HG03378 (cell line): Measurements from ENCODE around the gene MEX3A.
"Not testable (repeated sequence)": the region's sequence is repeated elsewhere in the genome, so short reads cannot be mapped to it uniquely, and the experiment has no call there.

Experiments used
- ATAC-seq: cut with Tn5 transposase; IDR thresholded peaks from one replicate; pipeline ENCODE4 v1.9.1; 2021; ENCODE audit warnings: mild to moderate bottlenecking, moderate library complexity; ENCODE audit not compliant: unreplicated experiment

Gene MEX3A, protein sequence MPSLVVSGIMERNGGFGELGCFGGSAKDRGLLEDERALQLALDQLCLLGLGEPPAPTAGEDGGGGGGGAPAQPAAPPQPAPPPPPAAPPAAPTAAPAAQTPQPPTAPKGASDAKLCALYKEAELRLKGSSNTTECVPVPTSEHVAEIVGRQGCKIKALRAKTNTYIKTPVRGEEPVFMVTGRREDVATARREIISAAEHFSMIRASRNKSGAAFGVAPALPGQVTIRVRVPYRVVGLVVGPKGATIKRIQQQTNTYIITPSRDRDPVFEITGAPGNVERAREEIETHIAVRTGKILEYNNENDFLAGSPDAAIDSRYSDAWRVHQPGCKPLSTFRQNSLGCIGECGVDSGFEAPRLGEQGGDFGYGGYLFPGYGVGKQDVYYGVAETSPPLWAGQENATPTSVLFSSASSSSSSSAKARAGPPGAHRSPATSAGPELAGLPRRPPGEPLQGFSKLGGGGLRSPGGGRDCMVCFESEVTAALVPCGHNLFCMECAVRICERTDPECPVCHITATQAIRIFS

GRCh38 chr1:156082309-156083091 lies at the start of gene MEX3A:
Gene MEX3A, minus strand, starts transcription at chr1:156082465. Its CDS starts 467 bp downstream, at chr1:156081998.
- ATAC-seq, result no peak

DNA sequence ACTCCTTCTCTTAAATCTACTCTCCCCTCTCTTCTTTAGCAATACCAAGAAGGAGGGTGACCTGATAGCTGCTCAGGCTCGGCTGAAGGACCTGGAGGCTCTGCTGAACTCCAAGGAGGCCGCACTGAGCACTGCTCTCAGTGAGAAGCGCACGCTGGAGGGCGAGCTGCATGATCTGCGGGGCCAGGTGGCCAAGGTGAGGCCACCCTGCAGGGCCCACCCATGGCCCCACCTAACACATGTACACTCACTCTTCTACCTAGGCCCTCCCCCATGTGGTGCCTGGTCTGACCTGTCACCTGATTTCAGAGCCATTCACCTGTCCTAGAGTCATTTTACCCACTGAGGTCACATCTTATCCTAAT lies 48.3 kb upstream of the MEX3A start:
- ATAC-seq, result no peak

DNA sequence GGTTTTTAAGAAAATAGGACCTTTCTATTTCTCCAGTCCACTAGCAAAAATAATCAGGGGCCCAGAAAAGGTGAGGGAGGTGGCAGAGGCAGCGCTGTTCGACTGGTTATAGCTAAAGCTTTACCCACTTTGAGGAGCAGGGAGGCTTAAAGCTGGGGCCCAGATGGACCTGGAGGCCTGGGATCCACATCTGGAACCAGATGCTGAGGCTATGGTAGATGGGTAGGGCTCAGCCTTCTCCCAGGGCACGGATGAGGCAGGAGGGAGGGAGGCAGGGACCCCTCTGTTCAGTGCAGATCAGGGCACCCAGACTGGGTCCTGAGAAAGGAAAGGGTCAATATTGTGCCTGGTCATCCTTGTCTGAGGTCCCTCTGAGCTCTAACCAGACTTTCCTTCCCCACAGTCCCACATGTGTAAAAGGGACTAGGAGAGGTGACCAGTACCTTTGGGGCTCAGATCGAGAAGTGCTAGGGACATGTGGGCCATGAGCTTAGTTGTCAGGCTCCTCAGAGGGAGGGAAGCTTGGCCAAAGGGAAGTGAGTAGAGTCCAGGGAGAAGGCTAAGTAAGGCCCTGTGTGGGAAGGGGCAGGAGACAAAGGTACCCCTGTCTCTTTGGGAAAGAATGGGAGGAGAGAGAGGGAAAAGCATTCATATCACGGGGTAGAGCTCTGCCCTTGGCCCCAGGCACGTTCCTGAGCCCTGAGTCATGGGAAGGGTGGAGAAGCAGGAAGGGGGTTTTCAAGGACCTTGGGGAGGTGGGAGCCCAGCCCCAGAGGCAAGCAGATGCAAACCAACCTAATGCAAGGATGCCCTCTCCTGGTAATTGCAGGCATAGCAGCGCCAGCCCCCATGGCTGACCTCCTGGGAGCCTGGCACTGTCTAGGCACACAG lies 47.7 kb upstream of the MEX3A start:
- no peak for ATAC-seq

- no peak for ATAC-seq
These were observed 46.7 kb upstream of the MEX3A start for GRCh38 chr1:156128654-156129597.

DNA sequence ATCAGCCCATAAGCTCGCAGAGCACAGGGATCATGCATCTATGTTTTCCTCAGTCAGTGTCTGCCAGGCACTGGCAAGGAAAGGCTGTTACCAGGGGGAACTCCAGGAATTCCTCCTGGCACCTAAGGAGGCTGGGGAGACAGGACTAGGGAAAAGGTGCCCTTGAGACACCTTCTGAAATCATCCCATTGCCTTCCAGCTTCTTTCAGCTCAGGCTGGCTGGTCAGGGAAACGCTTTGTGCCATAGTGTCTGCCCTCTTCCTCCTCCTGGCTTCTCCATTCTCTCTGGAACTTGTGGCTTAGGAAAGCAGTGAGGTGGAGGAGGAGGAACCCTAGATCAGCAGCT lies 46.0 kb upstream of the MEX3A start:
- no peak for ATAC-seq

DNA sequence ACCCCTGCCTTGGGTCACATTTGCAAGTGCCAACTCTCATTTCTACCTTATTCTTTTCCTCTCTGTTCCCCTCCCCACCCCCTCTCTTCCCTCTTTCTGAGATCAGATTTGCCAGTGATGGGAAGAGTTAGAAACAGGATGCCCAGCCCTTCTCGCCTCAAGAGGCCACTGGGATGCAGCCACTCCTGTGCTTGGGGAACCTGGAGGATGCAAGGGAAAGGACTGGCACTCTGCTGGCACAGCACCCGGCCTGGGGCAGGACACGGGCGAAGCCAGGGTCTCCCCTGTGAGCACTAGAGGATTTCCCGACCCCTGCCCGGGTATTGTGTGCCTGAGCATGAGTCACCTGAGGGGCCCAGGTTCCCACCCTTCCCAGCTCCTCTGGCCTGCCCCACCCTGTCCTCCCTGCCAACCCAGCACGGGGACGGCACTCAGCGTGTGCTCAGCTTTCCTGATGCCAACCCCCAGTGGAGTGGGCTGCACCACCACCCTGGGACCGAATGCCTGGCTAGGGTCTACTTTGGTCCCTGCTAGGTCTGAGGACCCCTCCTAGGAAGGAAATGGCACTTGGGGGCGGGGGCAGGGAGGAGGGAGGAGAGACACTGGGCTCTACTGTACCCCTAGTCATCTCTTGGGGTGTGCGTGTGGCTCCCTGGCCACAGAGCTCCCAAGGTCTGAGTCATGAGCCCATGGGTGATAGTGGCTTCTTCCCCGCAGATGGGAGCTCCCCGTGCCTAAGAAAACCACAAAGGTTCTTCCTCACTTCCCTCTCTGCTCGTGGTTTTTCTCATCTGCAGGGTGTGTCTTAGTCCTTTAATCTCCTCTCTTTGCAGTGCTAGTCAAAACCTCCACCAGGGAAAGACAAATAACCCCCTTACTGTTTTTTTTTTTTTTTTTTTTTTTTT lies 44.6 kb upstream of the MEX3A start:
- ATAC-seq, result peak; percentile 33

DNA sequence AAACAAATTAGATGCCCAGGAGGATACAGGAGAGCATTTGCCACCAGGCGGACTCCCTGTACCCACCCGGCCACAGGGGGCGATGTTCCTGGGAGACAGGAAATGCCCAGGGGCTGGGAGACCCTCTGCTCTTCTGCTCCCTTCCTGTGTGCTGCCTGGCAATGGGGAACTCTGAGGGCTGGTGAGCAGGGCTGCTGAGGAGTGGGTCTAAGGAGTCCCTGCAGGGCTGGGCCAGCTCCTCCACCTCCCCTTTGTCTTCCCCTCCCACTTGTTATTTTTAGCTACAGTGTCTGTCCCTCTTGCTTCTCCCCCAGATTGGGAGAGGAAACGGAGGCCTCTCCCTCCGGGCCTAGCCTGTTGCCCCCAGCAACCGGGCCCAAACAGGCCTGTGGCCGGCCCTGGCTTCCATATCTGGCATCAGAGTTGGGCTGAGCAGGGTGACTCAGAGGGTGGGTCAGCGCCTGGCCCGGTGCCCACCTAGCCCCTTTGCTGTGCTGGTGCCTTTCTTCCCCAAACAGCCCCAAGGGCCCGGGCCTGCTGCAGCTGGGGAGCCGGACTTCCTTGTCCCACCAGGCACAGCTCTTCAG lies 43.9 kb upstream of the MEX3A start:
- peak; percentile 34 for ATAC-seq

- not testable (repeated sequence) for ATAC-seq
These were observed 43.3 kb upstream of the MEX3A start for GRCh38 chr1:156125544-156125943.

- no peak for ATAC-seq
These were observed 42.6 kb upstream of the MEX3A start for GRCh38 chr1:156124557-156125483.

GRCh38 chr1:156123356-156124196 lies 41.3 kb upstream of the MEX3A start:
- ATAC-seq, result no peak

DNA sequence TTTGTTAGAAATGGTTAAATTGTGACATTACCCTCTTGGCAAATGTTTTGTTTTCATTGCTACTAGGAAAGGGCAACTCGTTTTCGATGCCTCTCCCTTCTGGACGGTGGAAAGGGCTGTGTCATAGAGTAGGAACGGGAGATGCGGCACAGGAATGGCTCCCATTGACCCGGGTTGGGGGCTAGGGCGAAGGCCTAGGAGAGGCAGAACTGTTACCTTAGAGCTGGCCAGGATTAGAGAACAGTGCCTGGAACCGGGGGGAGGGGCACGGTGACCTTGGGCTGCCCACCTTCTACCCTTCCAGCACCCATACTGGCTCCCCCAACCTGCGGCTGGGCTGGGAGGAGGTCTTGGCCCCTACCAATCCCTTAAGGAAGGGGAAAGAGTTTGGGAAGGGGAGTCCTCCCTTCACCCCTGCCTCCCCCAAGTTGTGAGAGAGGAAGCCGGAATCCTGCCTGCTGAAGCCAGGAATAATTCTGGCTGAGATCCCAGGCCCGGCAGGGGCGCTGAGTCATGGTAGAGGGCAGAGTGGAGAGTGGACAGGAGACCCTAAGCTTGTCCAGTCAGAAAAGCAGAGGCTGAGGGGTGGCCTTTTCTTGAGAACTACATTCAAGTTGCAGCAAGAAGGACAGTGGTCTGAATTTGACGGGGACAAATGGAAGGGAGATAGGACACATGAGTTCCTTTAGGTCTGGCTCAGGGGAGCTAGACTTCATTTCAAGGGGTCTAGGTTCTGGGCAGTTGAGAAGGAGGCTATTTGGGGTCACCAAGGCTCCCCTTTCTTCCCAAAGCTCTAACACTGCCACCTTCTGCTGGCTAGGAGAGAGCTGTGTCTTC lies 40.5 kb upstream of the MEX3A start:
- ATAC-seq, result no peak

GRCh38 chr1:156122086-156122485 lies 39.8 kb upstream of the MEX3A start:
- ATAC-seq, result no peak

- no peak for ATAC-seq
These were observed 39.2 kb upstream of the MEX3A start for GRCh38 chr1:156121457-156121856.

GRCh38 chr1:156121005-156121404 lies 38.7 kb upstream of the MEX3A start:
- ATAC-seq, result not testable (repeated sequence)

GRCh38 chr1:156120318-156120717 lies 38.1 kb upstream of the MEX3A start:
- no peak for ATAC-seq
